Parathyroid adenoma (tissue), 2 donors: ENCODE results near the gene RABL3.

Source experiments
- H2AFZ ChIP-seq: fragments of 300-600 bp; sonication (generic); one replicate; pipeline ENCODE4 v1.7.0; 2017; ENCODE audit warnings: antibody characterized with exemption, mild to moderate bottlenecking
- H3K27ac ChIP-seq: fragments of 300-600 bp; sonication (generic); one replicate; pipeline ENCODE4 v1.7.0; 2017
- H3K27me3 ChIP-seq: fragments of 300-600 bp; sonication (generic); one replicate; pipeline ENCODE4 v1.7.0; 2017; ENCODE audit warnings: low read length; ENCODE audit not compliant: control insufficient read depth, insufficient read depth
- H3K36me3 ChIP-seq: fragments of 300-600 bp; sonication (generic); one replicate; pipeline ENCODE4 v1.7.0; 2017; ENCODE audit warnings: low read length; ENCODE audit not compliant: control insufficient read depth, insufficient read depth
- H3K4me1 ChIP-seq: fragments of 300-600 bp; sonication (generic); one replicate; pipeline ENCODE4 v1.7.0; 2017; ENCODE audit warnings: control low read depth
- H3K4me2 ChIP-seq: fragments of 300-600 bp; sonication (generic); one replicate; pipeline ENCODE4 v1.7.0; 2017; ENCODE audit warnings: low read length
- H3K4me3 ChIP-seq: fragments of 300-600 bp; sonication (generic); one replicate; pipeline ENCODE4 v1.7.0; 2017; ENCODE audit warnings: low read depth, low read length
- H3K79me2 ChIP-seq: fragments of 300-600 bp; sonication (generic); one replicate; pipeline ENCODE4 v1.7.0; 2017; ENCODE audit warnings: control low read depth
- H3K9ac ChIP-seq: fragments of 300-600 bp; sonication (generic); one replicate; pipeline ENCODE4 v1.7.0; 2017; ENCODE audit warnings: mild to moderate bottlenecking
- H3K9me3 ChIP-seq: fragments of 300-600 bp; sonication (generic); one replicate; pipeline ENCODE4 v1.7.0; 2017; ENCODE audit warnings: low read length; ENCODE audit not compliant: control insufficient read depth
- TF ChIP-seq, protein P1 (sequence below): fragments of 300-600 bp; sonication (generic); IDR thresholded peaks from one replicate; pipeline ENCODE4 v1.7.0; 2017; ENCODE audit warnings: antibody characterized with exemption, mild to moderate bottlenecking
- donor health status: primary hyperparathyroidism.

Gene RABL3

DNA sequence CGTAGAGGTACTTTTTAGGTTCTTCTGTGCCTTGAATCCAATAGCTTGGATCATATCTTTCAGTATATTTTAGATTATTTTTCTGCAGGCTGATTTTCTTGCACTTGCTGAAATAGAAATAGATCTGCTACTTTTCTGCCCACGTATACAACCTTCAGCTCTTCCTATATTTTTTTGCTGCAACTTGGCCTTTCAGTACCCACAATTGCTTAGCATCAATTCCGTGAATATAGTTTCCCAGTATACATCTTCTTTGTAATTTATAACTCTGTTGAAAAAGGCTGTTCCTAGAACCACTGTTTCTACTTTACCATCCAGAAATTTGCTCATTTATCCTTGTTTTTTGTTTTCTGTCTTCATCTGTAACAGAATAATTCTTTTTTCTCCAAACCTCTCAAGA is 36.5 kb upstream of the RABL3 start:
- Histone ChIP-seq H3K4me2 (no peak overlapping the region), H3K4me1 (no peaks in the 10 kb centered on the region), H3K4me3 (no peak overlapping the region), H3K27me3 (no peaks in the 10 kb centered on the region), H3K79me2 (no peaks in the 10 kb centered on the region), H3K27ac (no peak overlapping the region), H2AFZ (no peak overlapping the region), H3K36me3 (no peaks in the 10 kb centered on the region), H3K9me3 (no peaks in the 10 kb centered on the region), H3K9ac (no peak overlapping the region)
- TF ChIP-seq, protein P1, sequence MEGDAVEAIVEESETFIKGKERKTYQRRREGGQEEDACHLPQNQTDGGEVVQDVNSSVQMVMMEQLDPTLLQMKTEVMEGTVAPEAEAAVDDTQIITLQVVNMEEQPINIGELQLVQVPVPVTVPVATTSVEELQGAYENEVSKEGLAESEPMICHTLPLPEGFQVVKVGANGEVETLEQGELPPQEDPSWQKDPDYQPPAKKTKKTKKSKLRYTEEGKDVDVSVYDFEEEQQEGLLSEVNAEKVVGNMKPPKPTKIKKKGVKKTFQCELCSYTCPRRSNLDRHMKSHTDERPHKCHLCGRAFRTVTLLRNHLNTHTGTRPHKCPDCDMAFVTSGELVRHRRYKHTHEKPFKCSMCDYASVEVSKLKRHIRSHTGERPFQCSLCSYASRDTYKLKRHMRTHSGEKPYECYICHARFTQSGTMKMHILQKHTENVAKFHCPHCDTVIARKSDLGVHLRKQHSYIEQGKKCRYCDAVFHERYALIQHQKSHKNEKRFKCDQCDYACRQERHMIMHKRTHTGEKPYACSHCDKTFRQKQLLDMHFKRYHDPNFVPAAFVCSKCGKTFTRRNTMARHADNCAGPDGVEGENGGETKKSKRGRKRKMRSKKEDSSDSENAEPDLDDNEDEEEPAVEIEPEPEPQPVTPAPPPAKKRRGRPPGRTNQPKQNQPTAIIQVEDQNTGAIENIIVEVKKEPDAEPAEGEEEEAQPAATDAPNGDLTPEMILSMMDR = no peak

DNA sequence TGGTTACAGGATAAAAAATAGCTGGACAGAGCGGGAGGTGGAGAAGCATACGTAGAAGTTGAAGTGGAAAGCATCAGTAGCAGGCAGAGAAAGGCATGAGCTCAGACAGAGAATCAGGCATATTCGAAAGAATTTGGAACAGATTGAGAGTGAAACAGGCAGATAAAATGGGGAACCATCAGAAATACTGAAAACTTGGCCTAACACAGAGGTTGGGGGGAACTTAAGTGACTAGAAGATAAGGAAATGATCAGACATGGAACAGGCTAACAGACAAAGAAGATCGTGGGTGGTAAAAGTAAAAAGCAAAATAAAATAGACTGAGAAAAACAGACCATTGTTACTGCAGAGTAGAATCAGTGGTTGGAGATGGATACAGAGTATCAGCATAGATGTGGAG is 33.1 kb upstream of the RABL3 start:
- no peaks in the 10 kb centered on the region for H3K79me2 ChIP-seq
- H3K4me1 ChIP-seq = no peaks in the 10 kb centered on the region
- H3K36me3 ChIP-seq = no peaks in the 10 kb centered on the region
- H3K27me3 ChIP-seq = no peaks in the 10 kb centered on the region
- no peak overlapping the region for H3K27ac ChIP-seq
- H3K4me3 ChIP-seq = no peak overlapping the region
- TF ChIP-seq, protein P1 = no peak
- H3K9me3 ChIP-seq = no peaks in the 10 kb centered on the region
- no peak overlapping the region for H3K4me2 ChIP-seq
- no peak overlapping the region for H3K9ac ChIP-seq
- H2AFZ ChIP-seq = no peak overlapping the region

DNA sequence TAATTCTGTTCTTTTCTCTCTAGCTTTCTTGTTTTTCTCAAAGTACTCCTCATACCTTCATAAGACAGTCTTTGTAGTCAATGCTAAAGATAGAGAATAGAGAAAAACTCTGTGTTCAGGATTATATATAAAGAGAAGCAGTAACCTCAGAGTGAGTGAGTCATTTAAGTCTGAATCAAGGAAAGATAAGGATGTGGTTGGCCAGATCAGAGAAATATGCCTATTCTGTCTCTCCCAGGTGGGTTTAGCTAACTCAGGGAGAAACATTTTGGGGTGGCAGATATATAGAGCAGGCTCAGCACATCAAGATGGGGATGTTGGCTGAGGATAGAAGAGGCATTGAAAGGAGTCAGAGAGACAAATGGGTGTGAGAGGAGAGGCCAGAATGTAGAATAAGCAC is 31.6 kb upstream of the RABL3 start:
- TF ChIP-seq, protein P1 = no peak
- Histone ChIP-seq H3K36me3 (no peaks in the 10 kb centered on the region), H3K4me3 (no peak overlapping the region), H2AFZ (no peak overlapping the region), H3K4me1 (no peaks in the 10 kb centered on the region), H3K4me2 (no peak overlapping the region), H3K9ac (no peak overlapping the region), H3K79me2 (peaks cover 2% of the 10 kb centered on the region), H3K27me3 (no peaks in the 10 kb centered on the region), H3K27ac (no peak overlapping the region), H3K9me3 (no peaks in the 10 kb centered on the region)

DNA sequence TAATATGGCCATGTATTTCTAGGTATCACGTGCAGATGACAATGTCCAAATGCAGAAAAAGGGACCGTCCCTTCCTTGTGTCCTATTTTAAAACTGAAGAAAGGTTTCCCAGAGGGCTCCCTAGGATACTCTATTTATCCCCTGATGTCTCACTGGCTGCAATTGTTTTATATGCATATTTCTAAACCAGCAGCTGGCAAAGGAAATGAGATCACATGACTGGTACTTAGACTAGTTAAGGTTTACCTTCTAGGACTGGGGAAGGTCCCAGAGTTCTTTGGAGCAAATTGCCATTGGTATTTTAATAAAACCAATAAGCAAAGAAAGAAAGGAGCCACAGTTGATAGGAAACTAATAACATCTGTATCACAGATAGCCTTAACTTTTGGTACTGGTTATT is 29.8 kb upstream of the RABL3 start:
- Histone ChIP-seq H3K79me2 (peaks cover 2% of the 10 kb centered on the region), H3K27ac (no peak overlapping the region), H3K4me3 (no peak overlapping the region), H2AFZ (no peak overlapping the region), H3K4me2 (no peak overlapping the region), H3K27me3 (no peaks in the 10 kb centered on the region), H3K4me1 (peaks cover 7% of the 10 kb centered on the region), H3K9ac (no peak overlapping the region), H3K9me3 (no peaks in the 10 kb centered on the region), H3K36me3 (no peaks in the 10 kb centered on the region)
- TF ChIP-seq, protein P1 = no peak

DNA sequence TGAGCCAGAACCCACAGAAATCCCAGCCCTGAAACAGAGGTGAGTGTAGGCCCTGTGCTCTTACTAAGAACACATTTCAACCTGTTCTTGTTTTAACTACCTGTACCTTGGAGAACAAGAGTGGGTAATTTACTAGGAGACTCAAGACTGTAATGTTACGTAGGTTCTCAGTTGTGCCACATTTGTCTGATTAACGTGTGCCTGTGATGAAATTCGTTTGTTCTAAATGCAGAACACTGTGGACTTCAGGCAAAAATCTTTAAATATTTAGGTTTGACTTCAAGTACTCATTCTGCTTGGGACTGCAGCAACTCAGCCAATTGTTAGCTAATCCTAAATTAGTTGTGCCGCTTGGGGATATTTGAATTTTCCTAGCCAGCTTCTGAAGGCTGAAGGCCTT is 28.6 kb upstream of the RABL3 start:
- H3K27ac ChIP-seq = no peak overlapping the region
- H3K79me2 ChIP-seq = peaks cover 2% of the 10 kb centered on the region
- H3K4me3 ChIP-seq = no peak overlapping the region
- H3K4me2 ChIP-seq = no peak overlapping the region
- no peaks in the 10 kb centered on the region for H3K9me3 ChIP-seq
- H3K4me1 ChIP-seq = peaks cover 7% of the 10 kb centered on the region
- TF ChIP-seq, protein P1 = no peak
- no peak overlapping the region for H2AFZ ChIP-seq
- H3K9ac ChIP-seq = no peak overlapping the region
- no peaks in the 10 kb centered on the region for H3K36me3 ChIP-seq
- no peaks in the 10 kb centered on the region for H3K27me3 ChIP-seq
